Sigmoid colon (tissue), 4 donors: ENCODE data around the gene ADM2.

ENCODE experiments used
- EP300 ChIP-seq, 4 donors: sonication (generic); formaldehyde crosslinking; IDR thresholded peaks; one replicate each; pipeline ENCODE4 v1.6.1; 2017; ENCODE audit warnings: antibody characterized with exemption in 4 of 4
- POLR2AphosphoS5 ChIP-seq, 4 donors: sonication (generic); formaldehyde crosslinking; IDR thresholded peaks; one replicate each; pipeline ENCODE4 v1.6.1; 2017; ENCODE audit warnings: antibody characterized with exemption in 4 of 4
- TF ChIP-seq, protein P1 (sequence below), 4 experiments: fragments of 450-650 bp in 3 of 4; fragments of 200-600 bp in 1 of 4; IDR thresholded peaks; one replicate each; pipeline ENCODE4 v1.5.1; 2016 to 2019; ENCODE audit warnings: antibody characterized with exemption in 4 of 4, mild to moderate bottlenecking in 3 of 4, moderate library complexity in 2 of 4

DNA sequence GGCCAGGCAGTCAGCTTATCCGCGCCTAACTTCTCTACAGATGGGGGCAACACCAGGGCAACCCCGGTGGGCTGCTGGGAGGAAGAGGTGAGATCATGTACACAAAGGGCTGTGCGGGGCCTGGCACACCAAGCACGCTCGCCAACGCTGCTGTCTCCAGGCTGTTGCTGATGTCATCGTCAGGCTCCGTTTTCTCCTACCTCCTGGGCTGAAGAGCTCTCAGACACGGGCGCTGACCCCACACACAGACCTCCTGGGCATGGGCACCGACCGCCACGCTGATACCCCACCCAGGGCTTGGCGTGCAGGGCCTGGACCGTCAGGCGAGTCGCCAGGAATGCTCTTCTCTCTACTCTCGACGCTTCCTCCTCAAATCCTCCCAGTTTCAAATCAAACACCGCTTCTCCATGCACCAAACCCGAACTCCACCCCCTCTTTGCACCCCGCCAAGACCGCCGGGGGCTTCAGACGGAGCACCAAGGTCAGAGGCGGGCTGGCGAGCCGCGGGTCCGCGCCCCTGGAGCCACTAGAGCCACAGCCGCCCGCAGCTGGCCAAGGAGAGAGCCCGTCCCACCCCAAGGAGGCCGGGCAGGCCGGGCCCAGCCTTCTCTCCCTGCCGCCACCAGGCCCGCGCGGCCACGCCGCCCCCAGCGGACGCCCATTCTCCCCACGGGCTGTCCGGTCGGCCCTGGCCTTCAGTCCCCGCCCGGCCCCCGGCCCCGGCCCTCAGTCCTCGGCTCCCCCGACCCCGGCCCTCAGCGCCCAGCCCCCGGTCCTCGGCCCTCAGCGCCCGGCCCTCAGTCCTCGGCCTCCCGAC is 7.3 kb upstream of the ADM2 start:
- TF ChIP-seq, protein P1, sequence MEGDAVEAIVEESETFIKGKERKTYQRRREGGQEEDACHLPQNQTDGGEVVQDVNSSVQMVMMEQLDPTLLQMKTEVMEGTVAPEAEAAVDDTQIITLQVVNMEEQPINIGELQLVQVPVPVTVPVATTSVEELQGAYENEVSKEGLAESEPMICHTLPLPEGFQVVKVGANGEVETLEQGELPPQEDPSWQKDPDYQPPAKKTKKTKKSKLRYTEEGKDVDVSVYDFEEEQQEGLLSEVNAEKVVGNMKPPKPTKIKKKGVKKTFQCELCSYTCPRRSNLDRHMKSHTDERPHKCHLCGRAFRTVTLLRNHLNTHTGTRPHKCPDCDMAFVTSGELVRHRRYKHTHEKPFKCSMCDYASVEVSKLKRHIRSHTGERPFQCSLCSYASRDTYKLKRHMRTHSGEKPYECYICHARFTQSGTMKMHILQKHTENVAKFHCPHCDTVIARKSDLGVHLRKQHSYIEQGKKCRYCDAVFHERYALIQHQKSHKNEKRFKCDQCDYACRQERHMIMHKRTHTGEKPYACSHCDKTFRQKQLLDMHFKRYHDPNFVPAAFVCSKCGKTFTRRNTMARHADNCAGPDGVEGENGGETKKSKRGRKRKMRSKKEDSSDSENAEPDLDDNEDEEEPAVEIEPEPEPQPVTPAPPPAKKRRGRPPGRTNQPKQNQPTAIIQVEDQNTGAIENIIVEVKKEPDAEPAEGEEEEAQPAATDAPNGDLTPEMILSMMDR (IDR thresholded peaks at IDR 0.05), result no peak
- TF ChIP-seq POLR2AphosphoS5 (IDR thresholded peaks at IDR 0.05) (peak in 1 of 4 donors; percentile 28), EP300 (IDR thresholded peaks at IDR 0.05) (no peak)
